CD14-positive monocyte (primary cell): ENCODE results near the gene HAUS6. TPM values are rescaled to one million over a fixed set of nuclear protein-coding genes. Genes with fewer than 3 reads are reported as not detected.
"Not testable (repeated sequence)": the region's sequence is repeated elsewhere in the genome, so short reads cannot be mapped to it uniquely, and the experiment has no call there.

Source experiments
- DNase-seq, 3 donors: peaks; one replicate each; pipeline ENCODE4 v3.0.0-alpha.2; 2011 to 2022
- H2AFZ ChIP-seq: 2 replicates; pipeline ENCODE4 v1.6.0; 2012; ENCODE audit warnings: mild to moderate bottlenecking, low read depth, low read length, inconsistent platforms; ENCODE audit not compliant: insufficient read depth, poor library complexity, severe bottlenecking
- H3K27ac ChIP-seq, 2 donors: 1 replicate in 1 of 2; 2 replicates in 1 of 2; pipeline ENCODE4 v1.5.1; 2012 to 2013; ENCODE audit warnings: low read length in 2 of 2, control low read depth in 1 of 2, inconsistent platforms in 1 of 2, low read depth in 1 of 2, mild to moderate bottlenecking in 1 of 2
- H3K27me3 ChIP-seq, 2 donors: one replicate each; pipeline versions ENCODE4 v1.6.0 to v1.6.1; 2011 to 2013; ENCODE audit warnings: low read length in 2 of 2; ENCODE audit not compliant: control insufficient read depth in 2 of 2, insufficient read depth in 2 of 2
- H3K36me3 ChIP-seq, 2 donors: replicated peaks in 1 of 2; 1 replicate in 1 of 2; 2 replicates in 1 of 2; pipeline versions ENCODE4 v1.5.1 to v1.6.1; 2012 to 2013; ENCODE audit warnings: low read length in 2 of 2, control low read depth in 1 of 2, inconsistent platforms in 1 of 2, mild to moderate bottlenecking in 1 of 2; ENCODE audit not compliant: insufficient read depth in 2 of 2, control insufficient read depth in 1 of 2
- H3K4me1 ChIP-seq, 2 donors: 1 replicate in 1 of 2; 2 replicates in 1 of 2; pipeline versions ENCODE4 v1.5.1 to v1.6.1; 2012 to 2013; ENCODE audit warnings: low read length in 2 of 2, control low read depth in 1 of 2, inconsistent platforms in 1 of 2, mild to moderate bottlenecking in 1 of 2, moderate library complexity in 1 of 2; ENCODE audit not compliant: insufficient read depth in 2 of 2, control insufficient read depth in 1 of 2
- H3K4me2 ChIP-seq: replicated peaks from 2 replicates; pipeline ENCODE3; 2012; ENCODE audit warnings: low read length, moderate library complexity, mild to moderate bottlenecking; ENCODE audit not compliant: poor library complexity, severe bottlenecking; ENCODE audit errors: extremely low read depth
- H3K4me3 ChIP-seq, 3 experiments: fragments of 200-600 bp in 1 of 3; sonication (generic) in 1 of 3; replicated peaks in 1 of 3; 1 replicate in 2 of 3; 2 replicates in 1 of 3; pipeline ENCODE4 v1.5.1; 2011 to 2013; ENCODE audit warnings: low read length in 3 of 3, mild to moderate bottlenecking in 3 of 3, control low read depth in 2 of 3, low read depth in 2 of 3, inconsistent platforms in 1 of 3, moderate library complexity in 1 of 3
- H3K79me2 ChIP-seq: 2 replicates; pipeline ENCODE4 v1.6.0; 2012; ENCODE audit warnings: mild to moderate bottlenecking, control low read depth, inconsistent platforms, low read length, moderate library complexity; ENCODE audit not compliant: insufficient read depth
- H3K9ac ChIP-seq: 2 replicates; pipeline ENCODE4 v1.6.0; 2017; ENCODE audit warnings: low read length, mild to moderate bottlenecking; ENCODE audit not compliant: insufficient read depth, poor library complexity, severe bottlenecking
- H3K9me3 ChIP-seq, 2 donors: replicated peaks in 1 of 2; 1 replicate in 1 of 2; 2 replicates in 1 of 2; pipeline versions ENCODE4 v1.5.1 to v1.6.1; 2012 to 2013; ENCODE audit warnings: low read length in 2 of 2, control low read depth in 1 of 2; ENCODE audit not compliant: control insufficient read depth in 1 of 2, insufficient read depth in 1 of 2
- H4K20me1 ChIP-seq: 2 replicates; pipeline ENCODE4 v1.6.0; 2012; ENCODE audit warnings: mild to moderate bottlenecking, low read length, control low read depth, moderate library complexity; ENCODE audit not compliant: insufficient read depth
- H3K27ac Mint-ChIP-seq, 7 donors: one replicate each; pipeline ENCODE4 v1.8.0; 2020; ENCODE audit warnings: mild to moderate bottlenecking in 7 of 7, mixed read lengths in 7 of 7, moderate library complexity in 6 of 7, inconsistent platforms in 2 of 7
- H3K27me3 Mint-ChIP-seq, 3 donors: one replicate each; pipeline ENCODE4 v1.8.0; 2021 to 2022; ENCODE audit warnings: low read depth in 3 of 3, mild to moderate bottlenecking in 3 of 3, mixed read lengths in 3 of 3, moderate library complexity in 3 of 3, inconsistent platforms in 1 of 3
- H3K36me3 Mint-ChIP-seq, 2 donors: one replicate each; pipeline ENCODE4 v1.8.0; 2020; ENCODE audit warnings: mixed read lengths in 2 of 2, inconsistent platforms in 1 of 2, mild to moderate bottlenecking in 1 of 2
- H3K4me1 Mint-ChIP-seq: one replicate; pipeline ENCODE4 v1.8.0; 2020; ENCODE audit warnings: mild to moderate bottlenecking, mixed read lengths
- H3K4me3 Mint-ChIP-seq, 2 donors: one replicate each; pipeline ENCODE4 v1.8.0; 2020; ENCODE audit warnings: mild to moderate bottlenecking in 2 of 2, mixed read lengths in 2 of 2, moderate library complexity in 1 of 2
- H3K9me3 Mint-ChIP-seq, 7 donors: one replicate each; pipeline ENCODE4 v1.8.0; 2020 to 2022; ENCODE audit warnings: mixed read lengths in 7 of 7, mild to moderate bottlenecking in 6 of 7, moderate library complexity in 6 of 7, inconsistent platforms in 2 of 7
- WGBS: methylation state at CpG from one replicate; pipeline ENCODE4 v1.1.5; 2013; ENCODE audit warnings: missing lambda C conversion rate; ENCODE audit not compliant: insufficient coverage; 5-methylcytosine and 5-hydroxymethylcytosine counted together
- intact Hi-C, 2 donors: fragments of 100-400 bp; cut with micrococcal nuclease; formaldehyde crosslinking; loops; one replicate each; pipeline versions ENCODE4 v1.15.0 to v1.15.1; 2023
- polyA plus RNA-seq, 3 donors: library from polyadenylated mRNA; depleted of rRNA in 1 of 3; unstranded in 2 of 3; stranded (reverse) in 1 of 3; fragments of 300-500 nt in 2 of 3; fragments of >200 nt in 1 of 3; fragmentation: Illumina TruSeq in 2 of 3; gene quantifications; 1 replicate in 2 of 3; 2 replicates in 1 of 3; pipeline ENCODE4 v1.2.3, GENCODE V29; 2012 to 2021
- TF ChIP-seq, protein P1 (sequence below): fragments of 200-600 bp; IDR thresholded peaks from one replicate; pipeline ENCODE4 v1.8.0; 2022; ENCODE audit warnings: antibody characterized with exemption, mild to moderate bottlenecking

The HAUS6 gene
- polyA plus RNA-seq, 3 donors, result 1.3 to 4.1 (median 2.3) TPM

DNA sequence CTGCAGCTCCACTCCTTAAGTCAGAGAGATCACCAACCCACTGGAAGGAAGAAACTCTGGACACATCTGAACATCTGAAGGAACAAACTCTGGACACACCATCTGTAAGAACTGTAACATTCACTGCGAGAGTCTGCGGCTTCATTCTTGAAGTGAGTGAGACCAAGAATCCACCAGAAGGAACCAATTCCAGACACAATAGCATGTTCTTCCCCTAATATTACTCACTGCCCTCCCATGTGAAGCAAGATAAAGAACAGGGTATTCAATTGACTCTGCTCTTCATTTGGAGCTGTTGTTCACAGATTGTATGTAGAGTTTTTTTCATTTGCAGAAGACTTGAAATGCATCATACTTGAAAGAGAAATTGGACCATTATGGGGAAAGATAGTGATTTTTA, 80.5 kb downstream of the HAUS6 start:
- no CpG with 5 or more reads among the region's 2 CpGs for WGBS
- Histone ChIP-seq H3K9ac (no peak overlapping the region), H3K9me3 (peaks cover 0 to 6% of the 10 kb centered on the region in 2 donors), H3K27ac (no peak overlapping the region), H3K4me3 (no peak overlapping the region), H4K20me1 (no peaks in the 10 kb centered on the region), H3K27me3 (peaks cover 0 to 3% of the 10 kb centered on the region in 2 donors), H3K79me2 (no peaks in the 10 kb centered on the region), H2AFZ (no peak overlapping the region), H3K36me3 (no peaks in the 10 kb centered on the region), H3K4me1 (no peaks in the 10 kb centered on the region), H3K4me2 (no peak overlapping the region)
- TF ChIP-seq, protein P1, sequence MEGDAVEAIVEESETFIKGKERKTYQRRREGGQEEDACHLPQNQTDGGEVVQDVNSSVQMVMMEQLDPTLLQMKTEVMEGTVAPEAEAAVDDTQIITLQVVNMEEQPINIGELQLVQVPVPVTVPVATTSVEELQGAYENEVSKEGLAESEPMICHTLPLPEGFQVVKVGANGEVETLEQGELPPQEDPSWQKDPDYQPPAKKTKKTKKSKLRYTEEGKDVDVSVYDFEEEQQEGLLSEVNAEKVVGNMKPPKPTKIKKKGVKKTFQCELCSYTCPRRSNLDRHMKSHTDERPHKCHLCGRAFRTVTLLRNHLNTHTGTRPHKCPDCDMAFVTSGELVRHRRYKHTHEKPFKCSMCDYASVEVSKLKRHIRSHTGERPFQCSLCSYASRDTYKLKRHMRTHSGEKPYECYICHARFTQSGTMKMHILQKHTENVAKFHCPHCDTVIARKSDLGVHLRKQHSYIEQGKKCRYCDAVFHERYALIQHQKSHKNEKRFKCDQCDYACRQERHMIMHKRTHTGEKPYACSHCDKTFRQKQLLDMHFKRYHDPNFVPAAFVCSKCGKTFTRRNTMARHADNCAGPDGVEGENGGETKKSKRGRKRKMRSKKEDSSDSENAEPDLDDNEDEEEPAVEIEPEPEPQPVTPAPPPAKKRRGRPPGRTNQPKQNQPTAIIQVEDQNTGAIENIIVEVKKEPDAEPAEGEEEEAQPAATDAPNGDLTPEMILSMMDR, result no peak
- H3K4me1 Mint-ChIP-seq, result peaks cover 1% of the 10 kb centered on the region
- H3K27me3 Mint-ChIP-seq, result peaks cover 1 to 4% (median 3%) of the 10 kb centered on the region in 3 donors
- intact Hi-C loops, result loop anchor here in 1 of 2 donors (10.0 kb wide), 1 partner anchor 767 kb away; no protein-coding TSS in a partner anchor
- H3K27ac Mint-ChIP-seq, result no peak overlapping the region
- no peak overlapping the region for H3K4me3 Mint-ChIP-seq
- no peaks in the 10 kb centered on the region for H3K36me3 Mint-ChIP-seq
- no peak for DNase-seq
- H3K9me3 Mint-ChIP-seq, result peaks cover 0 to 6% (median 4%) of the 10 kb centered on the region in 7 donors

GRCh38 chr9:19021649-19022048, 81.1 kb downstream of the HAUS6 start:
- not testable (repeated sequence) for H4K20me1 ChIP-seq, H3K4me3 ChIP-seq, H3K27ac ChIP-seq, H3K4me2 ChIP-seq, H3K27me3 ChIP-seq, DNase-seq, H3K36me3 Mint-ChIP-seq, H3K27me3 Mint-ChIP-seq, H3K9ac ChIP-seq, H3K4me3 Mint-ChIP-seq, H3K27ac Mint-ChIP-seq, H3K9me3 Mint-ChIP-seq, H3K79me2 ChIP-seq, H3K9me3 ChIP-seq, H2AFZ ChIP-seq, H3K4me1 ChIP-seq, H3K36me3 ChIP-seq, H3K4me1 Mint-ChIP-seq
- intact Hi-C loops, result loop anchor here in 1 of 2 donors (10.0 kb wide), 1 partner anchor 767 kb away; no protein-coding TSS in a partner anchor
- WGBS, result 85% methylated on average over 2 of the region's 2 CpGs
